ENCODE results near the gene YIF1B. TPM values are rescaled to one million over a fixed set of nuclear protein-coding genes. Genes with fewer than 3 reads are reported as not detected.

The YIF1B gene
- polyA plus RNA-seq, 1 donor (not counting 4 experiments of a cell fraction or from before 2014, with no cell fraction given): 38.1 TPM

- H3K27ac ChIP-seq (ENCODE audit: control insufficient read depth, insufficient read depth, low read length): no peak overlapping the region
- no peak overlapping the region for H3K4me3 ChIP-seq (ENCODE audit: control insufficient read depth in 2 of 3, extremely low read depth in 1 of 3, insufficient read depth in 2 of 3, low read depth in 1 of 3, low read length in 3 of 3)
- H3K9me3 ChIP-seq (ENCODE audit: control insufficient read depth, low read depth, low read length): no peaks in the 10 kb centered on the region
- H2AFZ ChIP-seq (ENCODE audit: control insufficient read depth, low read length): no peak overlapping the region
- no peaks in the 10 kb centered on the region for H3K27me3 ChIP-seq (ENCODE audit: control insufficient read depth, extremely low read depth, insufficient read depth, low read length)
- dilution Hi-C loops (cut with MboI; ENCODE audit: extremely low pct_ligation_motif_present, low sequenced_read_pairs): no loop called here
- TF ChIP-seq CTCF (optimal IDR thresholded peaks at IDR 0.05 in 1 of 3, IDR thresholded peaks at IDR 0.05 in 1 of 3, conservative IDR thresholded peaks at IDR 0.05 in 1 of 3; ENCODE audit: extremely low read depth in 1 of 3, insufficient read depth in 2 of 3, low read length in 3 of 3): no peak
- TF ChIP-seq EZH2 (IDR thresholded peaks at IDR 0.05; ENCODE audit: low read length): no peak
- H3K36me3 ChIP-seq (ENCODE audit: control insufficient read depth in 2 of 2, extremely low read depth in 1 of 2, insufficient read depth in 2 of 2, low read length in 2 of 2): peaks cover 36 to 71% of the 10 kb centered on the region in 2 experiments
- H3K79me2 ChIP-seq (ENCODE audit: control insufficient read depth, insufficient read depth, low read length): peaks cover 80% of the 10 kb centered on the region
- FAIRE-seq: no peak
- H3K9me1 ChIP-seq (ENCODE audit: control insufficient read depth, extremely low read depth, insufficient read depth, low read length): peaks cover 8% of the 10 kb centered on the region
- H3K4me1 ChIP-seq (ENCODE audit: control insufficient read depth, extremely low read depth, insufficient read depth, low read length): peaks cover 19% of the 10 kb centered on the region
- no peak overlapping the region for H3K4me2 ChIP-seq (ENCODE audit: control insufficient read depth, extremely low read depth, insufficient read depth, low read depth, low read length)
- H4K20me1 ChIP-seq (ENCODE audit: control insufficient read depth, extremely low read depth, insufficient read depth, low read length): peaks cover 34% of the 10 kb centered on the region
- DNase-seq (ENCODE audit: low read depth, low spot score): no peak
- H3K9ac ChIP-seq (ENCODE audit: control insufficient read depth, extremely low read depth, insufficient read depth, low read length): no peak overlapping the region
These were observed 31.3 kb downstream of the YIF1B start for GRCh38 chr19:38284422-38284821.

- FAIRE-seq (no peak), DNase-seq (ENCODE audit: low read depth, low spot score) (no peak)
- H3K27me3 ChIP-seq (ENCODE audit: control insufficient read depth, extremely low read depth, insufficient read depth, low read length): no peaks in the 10 kb centered on the region
- peaks cover 8% of the 10 kb centered on the region for H3K9me1 ChIP-seq (ENCODE audit: control insufficient read depth, extremely low read depth, insufficient read depth, low read length)
- dilution Hi-C loops (cut with MboI; ENCODE audit: extremely low pct_ligation_motif_present, low sequenced_read_pairs): no loop called here
- no peak for TF ChIP-seq EZH2 (IDR thresholded peaks at IDR 0.05; ENCODE audit: low read length)
- no peak for TF ChIP-seq CTCF (optimal IDR thresholded peaks at IDR 0.05 in 1 of 3, IDR thresholded peaks at IDR 0.05 in 1 of 3, conservative IDR thresholded peaks at IDR 0.05 in 1 of 3; ENCODE audit: extremely low read depth in 1 of 3, insufficient read depth in 2 of 3, low read length in 3 of 3)
- peaks cover 85% of the 10 kb centered on the region for H3K79me2 ChIP-seq (ENCODE audit: control insufficient read depth, insufficient read depth, low read length)
- peaks cover 33 to 64% of the 10 kb centered on the region in 2 experiments for H3K36me3 ChIP-seq (ENCODE audit: control insufficient read depth in 2 of 2, extremely low read depth in 1 of 2, insufficient read depth in 2 of 2, low read length in 2 of 2)
- no peak overlapping the region for H3K9ac ChIP-seq (ENCODE audit: control insufficient read depth, extremely low read depth, insufficient read depth, low read length)
- H3K9me3 ChIP-seq (ENCODE audit: control insufficient read depth, low read depth, low read length): no peaks in the 10 kb centered on the region
- H3K4me1 ChIP-seq (ENCODE audit: control insufficient read depth, extremely low read depth, insufficient read depth, low read length): peaks cover 18% of the 10 kb centered on the region
- no peak overlapping the region for H3K27ac ChIP-seq (ENCODE audit: control insufficient read depth, insufficient read depth, low read length)
- H4K20me1 ChIP-seq (ENCODE audit: control insufficient read depth, extremely low read depth, insufficient read depth, low read length): peaks cover 35% of the 10 kb centered on the region
- no peak overlapping the region for H3K4me2 ChIP-seq (ENCODE audit: control insufficient read depth, extremely low read depth, insufficient read depth, low read depth, low read length)
- no peak overlapping the region for H3K4me3 ChIP-seq (ENCODE audit: control insufficient read depth in 2 of 3, extremely low read depth in 1 of 3, insufficient read depth in 2 of 3, low read depth in 1 of 3, low read length in 3 of 3)
- H2AFZ ChIP-seq (ENCODE audit: control insufficient read depth, low read length): no peak overlapping the region
These were observed 32.5 kb downstream of the YIF1B start for GRCh38 chr19:38283271-38283670.
